PC-3 (cell line): ENCODE data around the gene HAPLN2. TPM values are rescaled to one million over a fixed set of nuclear protein-coding genes. Genes with fewer than 3 reads are reported as not detected.

Experiments used
- ATAC-seq: fragments of 200-7000 bp; cut with Tn5 transposase; 2 replicates; pipeline ENCODE4 v1.9.1; 2020; ENCODE audit warnings: mild to moderate bottlenecking, moderate library complexity
- BruUV-seq: library from RNA; stranded (reverse); fragments of 400-500 nt; replicated peaks from 2 replicates; lab custom pipeline; 2021; lab: Mats Ljungman, UMichigan
- CTCF ChIA-PET: fragments of 300-600 bp; sonication (Branson Sonifier 250); formaldehyde crosslinking; loops from one replicate; lab custom pipeline; 2022; ENCODE audit warnings: antibody characterized with exemption; lab: Charles Lee
- POLR2A ChIA-PET: fragments of 300-600 bp; sonication (Branson Sonifier 250); formaldehyde crosslinking; loops from one replicate; lab custom pipeline; 2022; ENCODE audit warnings: antibody characterized with exemption; ENCODE audit not compliant: unreplicated experiment; lab: Charles Lee
- DNase-seq: peaks from one replicate; pipeline ENCODE4 v3.0.0-alpha.2; 2015
- H2AFZ ChIP-seq: fragments of 300-600 bp; sonication (generic); 2 replicates; pipeline ENCODE4 v1.6.0; 2016; ENCODE audit warnings: antibody characterized with exemption, low read length
- H3F3A ChIP-seq: fragments of 300-600 bp; sonication (generic); one replicate; pipeline ENCODE4 v1.6.0; 2017; ENCODE audit warnings: antibody characterized with exemption, low read length, control low read depth, mild to moderate bottlenecking; ENCODE audit not compliant: unreplicated experiment
- H3K27ac ChIP-seq: fragments of 300-600 bp; sonication (generic); 2 replicates; pipeline ENCODE4 v1.5.1; 2016; ENCODE audit warnings: mild to moderate bottlenecking, low read length
- H3K27me3 ChIP-seq: fragments of 300-600 bp; sonication (generic); 2 replicates; pipeline ENCODE4 v1.6.1; 2016; ENCODE audit warnings: low read length, mixed read lengths
- H3K36me3 ChIP-seq: fragments of 300-600 bp; sonication (generic); 2 replicates; pipeline ENCODE4 v1.6.1; 2016; ENCODE audit warnings: low read depth, mixed run types, low read length, mixed read lengths
- H3K4me1 ChIP-seq: fragments of 300-600 bp; sonication (generic); 2 replicates; pipeline ENCODE4 v1.5.1; 2016; ENCODE audit warnings: low read length; ENCODE audit not compliant: insufficient read depth
- H3K4me2 ChIP-seq: fragments of 300-600 bp; sonication (generic); 2 replicates; pipeline ENCODE4 v1.6.0; 2016; ENCODE audit warnings: low read length
- H3K4me3 ChIP-seq: fragments of 300-600 bp; sonication (generic); 2 replicates; pipeline ENCODE4 v1.5.1; 2016; ENCODE audit warnings: mild to moderate bottlenecking, low read length, mixed read lengths
- H3K79me2 ChIP-seq: fragments of 300-600 bp; sonication (generic); 2 replicates; pipeline ENCODE4 v1.6.1; 2017; ENCODE audit warnings: low read length, mixed read lengths
- H3K9ac ChIP-seq: fragments of 300-600 bp; sonication (generic); 2 replicates; pipeline ENCODE4 v1.6.0; 2016; ENCODE audit warnings: mild to moderate bottlenecking, low read length
- H3K9me2 ChIP-seq: fragments of 300-600 bp; sonication (generic); replicated peaks from 2 replicates; pipeline ENCODE4 v1.6.1; 2016; ENCODE audit warnings: mixed run types, low read length, mixed read lengths
- H3K9me3 ChIP-seq: fragments of 300-600 bp; sonication (generic); 2 replicates; pipeline ENCODE4 v1.6.1; 2016; ENCODE audit warnings: low read length, mixed read lengths
- H4K20me1 ChIP-seq: fragments of 300-600 bp; sonication (generic); 2 replicates; pipeline ENCODE4 v1.6.1; 2016; ENCODE audit warnings: low read length, mixed read lengths
- EZH2 ChIP-seq: fragments of 300-600 bp; sonication (generic); IDR thresholded peaks from one replicate; pipeline ENCODE4 v1.6.1; 2017; ENCODE audit warnings: antibody characterized with exemption, mild to moderate bottlenecking, low read length; ENCODE audit not compliant: unreplicated experiment
- EZH2phosphoT487 ChIP-seq: fragments of 300-600 bp; sonication (generic); IDR thresholded peaks from 2 replicates; pipeline ENCODE4 v1.6.1; 2018; ENCODE audit warnings: mild to moderate bottlenecking, antibody characterized with exemption, low read length, borderline replicate concordance
- intact Hi-C: fragments of 100-400 bp; cut with micrococcal nuclease; formaldehyde crosslinking; loops from 2 replicates; pipeline ENCODE4 v1.9.0; 2023
- total RNA-seq: library from RNA; depleted of rRNA; stranded (reverse); fragments of >200 nt; gene quantifications from 2 replicates; pipeline ENCODE4 v1.2.3, GENCODE V29; 2014
- TF ChIP-seq, protein P1 (sequence below): fragments of 300-600 bp; sonication (generic); conservative IDR thresholded peaks from 2 replicates; pipeline ENCODE4 v1.5.1; 2017; ENCODE audit warnings: antibody characterized with exemption, low read depth, mild to moderate bottlenecking, low read length

The HAPLN2 gene
- total RNA-seq, 1 experiment from 2014 or later = 1.1 TPM

DNA sequence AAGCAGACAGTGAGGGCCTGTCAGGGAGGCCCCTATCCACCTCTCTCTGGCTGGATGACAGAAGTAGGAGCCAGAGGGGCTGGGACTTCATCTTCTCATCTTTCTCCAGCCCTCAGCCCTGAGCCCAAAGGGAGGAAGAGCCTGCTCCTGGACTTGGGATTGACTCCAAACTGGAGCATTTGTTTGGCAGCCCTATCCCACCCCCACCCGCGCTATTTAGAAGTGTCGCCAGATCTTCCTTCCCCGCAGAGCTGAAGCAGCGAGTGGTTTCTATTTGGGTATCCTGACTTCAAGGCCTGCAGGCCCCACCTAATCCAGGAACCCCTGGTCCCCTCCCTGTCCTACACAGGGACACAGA, 48.4 kb downstream of the HAPLN2 start:
- Histone ChIP-seq H3K79me2 (no peaks in the 10 kb centered on the region), H2AFZ (no peak overlapping the region), H3K9ac (no peak overlapping the region), H3K4me2 (no peak overlapping the region), H3K9me3 (no peaks in the 10 kb centered on the region), H3K4me1 (peaks cover 9% of the 10 kb centered on the region), H3K27me3 (no peaks in the 10 kb centered on the region), H4K20me1 (no peaks in the 10 kb centered on the region), H3K4me3 (no peak overlapping the region), H3K36me3 (no peaks in the 10 kb centered on the region), H3K27ac (no peak overlapping the region), H3K9me2 (no peaks in the 10 kb centered on the region), H3F3A (no peaks in the 10 kb centered on the region)
- POLR2A ChIA-PET = no interaction called here
- no peak for TF ChIP-seq EZH2
- TF ChIP-seq, protein P1, sequence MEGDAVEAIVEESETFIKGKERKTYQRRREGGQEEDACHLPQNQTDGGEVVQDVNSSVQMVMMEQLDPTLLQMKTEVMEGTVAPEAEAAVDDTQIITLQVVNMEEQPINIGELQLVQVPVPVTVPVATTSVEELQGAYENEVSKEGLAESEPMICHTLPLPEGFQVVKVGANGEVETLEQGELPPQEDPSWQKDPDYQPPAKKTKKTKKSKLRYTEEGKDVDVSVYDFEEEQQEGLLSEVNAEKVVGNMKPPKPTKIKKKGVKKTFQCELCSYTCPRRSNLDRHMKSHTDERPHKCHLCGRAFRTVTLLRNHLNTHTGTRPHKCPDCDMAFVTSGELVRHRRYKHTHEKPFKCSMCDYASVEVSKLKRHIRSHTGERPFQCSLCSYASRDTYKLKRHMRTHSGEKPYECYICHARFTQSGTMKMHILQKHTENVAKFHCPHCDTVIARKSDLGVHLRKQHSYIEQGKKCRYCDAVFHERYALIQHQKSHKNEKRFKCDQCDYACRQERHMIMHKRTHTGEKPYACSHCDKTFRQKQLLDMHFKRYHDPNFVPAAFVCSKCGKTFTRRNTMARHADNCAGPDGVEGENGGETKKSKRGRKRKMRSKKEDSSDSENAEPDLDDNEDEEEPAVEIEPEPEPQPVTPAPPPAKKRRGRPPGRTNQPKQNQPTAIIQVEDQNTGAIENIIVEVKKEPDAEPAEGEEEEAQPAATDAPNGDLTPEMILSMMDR = no peak
- no peak for TF ChIP-seq EZH2phosphoT487
- CTCF ChIA-PET = no interaction called here
- intact Hi-C loops = no loop called here
- BruUV-seq = no TSS peak
- no peak for ATAC-seq
- no peak for DNase-seq

DNA sequence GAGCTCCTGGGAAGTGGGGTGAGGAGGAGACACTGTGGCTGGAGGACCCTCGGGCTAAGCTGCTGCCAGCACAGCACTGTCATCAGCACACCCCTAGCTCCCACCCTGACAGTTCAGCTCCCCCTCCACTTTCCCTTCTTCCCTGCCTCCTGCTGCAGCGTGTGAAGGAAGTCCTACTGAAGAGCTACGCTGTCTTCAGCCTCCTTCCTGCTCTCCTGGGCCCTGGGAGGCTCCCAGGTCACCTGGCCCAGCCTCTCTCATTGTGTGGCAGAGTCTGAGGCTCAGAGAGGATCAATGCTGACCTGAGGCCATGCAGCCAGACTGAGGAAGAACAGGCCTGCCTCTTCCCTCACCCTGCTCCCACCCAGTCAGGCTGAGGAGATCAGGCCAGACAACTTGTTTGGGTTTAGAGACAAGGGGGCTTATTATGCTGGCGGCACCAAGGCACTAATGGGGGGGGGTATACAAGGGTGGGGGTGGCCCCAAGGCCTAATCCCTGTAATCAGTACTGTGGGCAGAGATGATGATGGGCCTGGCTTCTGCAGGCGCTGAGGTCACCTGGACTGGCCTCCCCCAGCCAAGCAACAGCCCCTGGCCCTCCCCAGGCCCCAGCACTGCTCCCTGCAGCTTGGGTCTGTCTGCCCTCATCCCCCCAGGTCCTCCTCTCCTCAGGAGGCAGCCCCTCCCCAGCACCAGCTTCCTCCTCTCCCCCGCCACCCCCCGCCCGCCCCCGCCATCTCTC, 48.9 kb downstream of the HAPLN2 start:
- ChIA-PET CTCF (interaction anchor here (0.5 kb wide), 1 partner anchor 43 kb away, joined by 3 read pairs; no protein-coding TSS in a partner anchor), POLR2A (no interaction called here)
- no peaks in the 10 kb centered on the region for H3K79me2 ChIP-seq
- H3F3A ChIP-seq = no peaks in the 10 kb centered on the region
- H3K27me3 ChIP-seq = no peaks in the 10 kb centered on the region
- BruUV-seq = no TSS peak
- H3K27ac ChIP-seq = no peak overlapping the region
- no peaks in the 10 kb centered on the region for H3K36me3 ChIP-seq
- intact Hi-C loops = no loop called here
- no peak for DNase-seq
- no peak overlapping the region for H3K4me2 ChIP-seq
- no peak overlapping the region for H3K4me3 ChIP-seq
- ATAC-seq = peak; percentile 19
- H3K4me1 ChIP-seq = peaks cover 4% of the 10 kb centered on the region; the same call in 1 of the 2 replicates
- TF ChIP-seq, protein P1 = no peak
- no peak for TF ChIP-seq EZH2
- H3K9me2 ChIP-seq = no peaks in the 10 kb centered on the region
- no peaks in the 10 kb centered on the region for H4K20me1 ChIP-seq
- no peak overlapping the region for H2AFZ ChIP-seq
- H3K9ac ChIP-seq = no peak overlapping the region
- no peaks in the 10 kb centered on the region for H3K9me3 ChIP-seq
